UCSD-AML1 (cell line): ENCODE results near the gene RUNX1.
A peak's percentile ranks its signal among the peaks of the same experiment; 100 is the strongest.

Experiments used
- DNase-seq: peaks from one replicate; lab custom pipeline; 2025; ENCODE audit not compliant: unreplicated experiment; lab: John Stamatoyannopoulos, UW

RUNX1 gene

GRCh38 chr21:35062016-35062415 is 12.9 kb upstream of the RUNX1 start:
- no peak for DNase-seq

- no peak for DNase-seq
Observed at GRCh38 chr21:35059742-35060141, 10.6 kb upstream of the RUNX1 start.

- DNase-seq, result no peak
Observed at GRCh38 chr21:35058058-35058457, 9.0 kb upstream of the RUNX1 start.

- DNase-seq, result no peak
Observed at GRCh38 chr21:35057428-35057827, 8.3 kb upstream of the RUNX1 start.

GRCh38 chr21:35053356-35054096 is 4.4 kb upstream of the RUNX1 start:
- DNase-seq, result no peak

GRCh38 chr21:35052801-35053200 is 3.7 kb upstream of the RUNX1 start:
- DNase-seq, result no peak

GRCh38 chr21:35051287-35051818 is 2.3 kb upstream of the RUNX1 start:
- DNase-seq, result peak; percentile 90

- no peak for DNase-seq
Observed at GRCh38 chr21:35050348-35051286, 1.5 kb upstream of the RUNX1 start.

- DNase-seq, result no peak
Observed at GRCh38 chr21:35048183-35048601, 910 bp downstream of the RUNX1 start.

GRCh38 chr21:35046880-35047229 is 2.2 kb downstream of the RUNX1 start:
- no peak for DNase-seq

- DNase-seq, result no peak
Observed at GRCh38 chr21:35046263-35046624, 2.9 kb downstream of the RUNX1 start.

- no peak for DNase-seq
Observed at GRCh38 chr21:35045542-35046262, 3.4 kb downstream of the RUNX1 start.

GRCh38 chr21:35044770-35045541 is 4.1 kb downstream of the RUNX1 start:
- DNase-seq, result no peak

- DNase-seq, result no peak
Observed at GRCh38 chr21:35044128-35044527, 5.0 kb downstream of the RUNX1 start.

GRCh38 chr21:35043549-35043948 is 5.6 kb downstream of the RUNX1 start:
- DNase-seq, result no peak

GRCh38 chr21:35042836-35043235 is 6.3 kb downstream of the RUNX1 start:
- no peak for DNase-seq

GRCh38 chr21:35041881-35042280 is 7.2 kb downstream of the RUNX1 start:
- DNase-seq, result no peak

GRCh38 chr21:35041122-35041521 is 8.0 kb downstream of the RUNX1 start:
- no peak for DNase-seq

GRCh38 chr21:35039595-35040289 is 9.4 kb downstream of the RUNX1 start:
- DNase-seq, result no peak

- DNase-seq, result no peak
Observed at GRCh38 chr21:35038772-35039319, 10.3 kb downstream of the RUNX1 start.
